Left ventricle myocardium superior (tissue), 1 donor: Measurements from ENCODE around the gene TIGD6. TPM values are rescaled to one million over a fixed set of nuclear protein-coding genes. Genes with fewer than 3 reads are reported as not detected.
A peak's percentile ranks its signal among the peaks of the same experiment; 100 is the strongest.

Experiments used
- ATAC-seq: fragments of 200-7000 bp; cut with Tn5 transposase; one replicate; pipeline ENCODE4 v1.9.1; 2020; ENCODE audit warnings: mild to moderate bottlenecking, moderate library complexity
- DNase-seq: peaks from one replicate; pipeline ENCODE4 v3.0.0-alpha.2; 2020
- intact Hi-C: fragments of 100-400 bp; cut with micrococcal nuclease; formaldehyde crosslinking; loops from one replicate; pipeline ENCODE4 v1.11.0; 2022
- total RNA-seq: library from RNA; stranded (reverse); fragmentation: NEBNext Ultra II Directional; extraction: Animal tissue kit (Norgen Biotek cat#: 25700); gene quantifications from one replicate; pipeline ENCODE4 v1.2.1, GENCODE V29; 2021
- donor health status: DM: no; HTN: yes; CAD: no; lungs with severe emphysema.

TIGD6 gene
- total RNA-seq, 1 donor from 2014 or later = 1.9 TPM

DNA sequence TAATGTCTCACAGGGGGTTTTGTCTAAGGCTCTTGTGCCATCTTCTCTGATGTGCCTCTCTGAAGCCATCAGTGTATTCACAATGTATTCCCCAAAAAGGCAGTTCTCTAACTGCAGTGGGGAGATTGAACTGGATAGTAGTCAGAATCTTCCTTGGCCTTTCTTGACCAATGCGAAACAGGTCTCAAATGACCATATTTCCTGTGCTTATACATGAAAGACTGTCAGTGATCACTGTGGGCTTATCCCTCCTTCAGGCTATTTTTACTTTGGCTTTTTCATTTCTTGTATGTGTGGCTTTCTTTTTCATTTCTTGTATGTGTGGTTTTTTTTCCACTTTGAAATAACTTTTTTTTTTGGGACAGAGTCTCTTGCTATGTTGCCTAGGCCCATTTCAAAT is 19.8 kb upstream of the TIGD6 start:
- intact Hi-C loops = no loop called here
- no peak for DNase-seq
- no peak for ATAC-seq

DNA sequence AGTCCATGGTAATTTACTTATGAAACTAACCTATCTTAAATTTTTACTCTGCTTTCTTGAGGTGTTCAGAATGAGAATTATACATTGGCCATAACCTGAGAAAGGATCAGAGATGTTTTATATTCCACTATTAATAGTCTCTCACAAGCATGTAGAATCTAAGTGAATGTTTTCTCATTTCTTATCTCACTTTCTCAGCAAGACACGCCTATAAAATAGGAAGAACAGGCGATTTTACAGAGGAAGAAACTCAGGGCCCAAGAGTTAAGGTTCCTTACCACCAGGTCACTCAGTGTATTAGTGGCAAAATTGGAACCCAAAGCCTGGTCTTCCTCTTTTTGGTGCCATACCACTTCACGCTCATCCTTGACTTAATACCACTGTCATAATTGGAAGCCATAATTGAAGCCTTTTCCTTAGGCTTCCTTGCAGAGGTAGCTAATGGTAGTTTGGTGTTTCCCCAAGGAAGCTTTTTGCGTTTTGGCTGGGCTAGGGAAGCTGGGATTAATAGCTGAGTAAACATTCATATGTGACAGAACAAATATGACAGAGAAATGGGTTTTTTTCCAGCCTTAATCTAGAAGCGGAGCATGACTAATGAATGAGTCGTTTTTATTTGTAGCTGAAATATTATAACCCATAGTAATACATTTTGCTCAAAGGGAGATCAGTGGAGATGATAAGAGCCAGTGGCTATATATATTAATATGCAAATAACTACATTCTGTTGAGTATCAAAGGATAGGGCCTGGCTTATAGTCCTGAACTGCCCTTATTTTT is 17.0 kb upstream of the TIGD6 start:
- no peak for ATAC-seq
- DNase-seq = no peak
- intact Hi-C loops = no loop called here

DNA sequence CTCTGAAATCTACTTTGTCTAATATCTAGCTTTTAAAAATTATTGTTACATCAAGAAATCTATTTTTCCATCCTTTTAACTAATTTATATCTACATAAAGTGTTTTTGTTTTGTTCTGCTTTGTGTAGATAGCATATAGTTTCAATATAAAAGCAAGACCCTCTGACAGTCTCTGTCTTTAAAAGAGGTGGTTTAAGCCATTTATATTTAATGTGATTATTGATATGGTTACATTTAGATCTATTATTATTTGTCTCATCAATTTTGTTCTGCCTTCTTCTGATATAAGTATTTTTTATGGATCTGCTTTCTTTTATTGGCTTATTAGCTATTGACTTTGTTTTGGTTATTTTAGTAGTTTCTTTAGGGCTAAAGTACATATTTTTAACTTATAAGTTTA is 16.1 kb upstream of the TIGD6 start:
- DNase-seq (no peak), ATAC-seq (no peak)
- intact Hi-C loops = no loop called here

DNA sequence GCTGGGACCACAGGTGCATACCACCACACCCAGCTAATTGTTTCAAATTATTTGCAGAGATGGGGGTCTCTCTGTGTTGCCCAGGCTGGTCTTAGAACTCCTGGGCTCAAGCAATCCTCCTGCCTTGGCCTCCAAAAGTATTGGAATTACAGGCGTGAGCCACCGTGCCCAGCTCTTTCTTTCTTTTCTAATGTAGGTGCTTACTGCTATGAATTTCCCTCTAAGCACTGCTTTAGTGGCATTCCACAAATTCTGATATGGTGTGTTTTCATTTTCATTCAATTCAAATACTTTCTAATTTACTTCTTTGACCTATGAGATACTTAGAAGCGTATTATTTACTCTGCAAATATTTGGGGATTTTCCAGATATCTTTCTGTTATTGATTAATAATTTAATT is 15.0 kb upstream of the TIGD6 start:
- intact Hi-C loops = no loop called here
- no peak for ATAC-seq
- no peak for DNase-seq

DNA sequence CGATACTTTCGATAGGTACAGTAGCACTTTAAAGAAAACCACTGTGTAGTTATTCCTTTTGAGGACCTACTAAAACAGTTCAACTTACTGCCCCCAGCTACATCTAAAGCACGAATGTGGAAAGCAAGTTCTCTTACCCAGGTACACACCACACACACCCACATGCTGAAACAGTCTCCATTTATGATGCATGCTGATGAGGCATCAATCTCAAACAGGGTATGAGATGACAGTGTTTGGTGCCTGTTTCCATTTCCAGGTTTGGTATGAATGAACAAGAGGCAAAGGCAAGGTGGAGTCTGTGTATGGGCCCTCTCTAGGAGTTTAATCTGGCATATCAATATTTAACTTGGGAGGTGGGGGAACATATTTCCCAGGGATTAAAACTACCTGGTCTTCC is 14.0 kb upstream of the TIGD6 start:
- intact Hi-C loops = no loop called here
- ATAC-seq (no peak), DNase-seq (no peak)

DNA sequence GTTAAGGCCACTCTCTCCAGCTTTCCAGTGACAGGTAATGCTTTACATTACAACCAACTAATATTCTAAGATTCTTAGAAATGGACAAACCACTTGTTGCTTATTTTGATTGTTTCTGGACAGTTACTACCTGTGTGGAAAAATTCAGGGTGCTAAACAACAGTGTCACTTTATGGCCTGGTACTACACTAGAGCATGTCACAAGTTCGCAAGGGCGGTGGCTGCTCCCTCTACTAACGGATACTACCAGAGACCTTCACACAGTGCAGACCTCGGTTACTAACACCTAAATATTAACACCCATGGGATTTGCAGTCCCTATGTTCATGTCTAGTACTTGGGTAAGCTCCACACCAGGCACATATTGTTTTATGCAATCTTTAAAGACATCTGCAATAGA is 13.5 kb upstream of the TIGD6 start:
- ATAC-seq (no peak), DNase-seq (no peak)
- intact Hi-C loops = no loop called here

DNA sequence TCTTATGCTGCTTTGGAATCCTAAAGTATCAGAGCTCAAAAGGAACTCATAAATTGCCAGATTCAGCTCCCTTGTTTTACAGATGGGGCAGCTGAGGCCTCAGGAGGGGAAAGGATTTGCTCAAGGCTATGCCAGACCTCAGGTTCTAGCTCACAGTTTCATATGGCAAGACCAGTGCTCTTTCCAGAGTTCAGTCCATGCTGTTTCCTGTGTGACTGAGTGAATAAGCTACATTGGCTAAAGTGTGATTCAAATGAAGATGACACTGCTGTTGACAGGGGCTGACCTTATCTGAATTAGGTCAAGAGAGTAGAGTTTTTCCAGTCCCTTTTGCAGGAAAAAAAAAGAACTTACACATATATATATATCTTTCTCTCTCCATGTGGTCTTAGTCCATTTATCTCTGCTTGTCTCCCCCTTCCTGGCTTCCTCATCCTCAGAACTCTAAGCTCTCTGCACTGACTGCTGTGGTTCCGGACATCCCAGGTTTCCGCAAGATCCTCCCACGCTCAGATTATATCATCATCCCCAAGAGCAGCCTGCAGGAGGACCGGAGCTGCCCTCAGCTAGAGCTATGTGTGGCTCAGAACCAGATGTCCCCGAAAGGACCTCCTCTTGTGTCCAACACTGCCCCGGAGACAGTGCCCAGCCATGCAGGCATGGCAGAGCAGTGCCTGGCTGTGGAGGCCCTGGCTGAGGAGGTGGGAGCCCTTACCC is 9.4 kb upstream of the TIGD6 start:
- intact Hi-C loops = no loop called here
- ATAC-seq = peak; percentile 84
- no peak for DNase-seq

DNA sequence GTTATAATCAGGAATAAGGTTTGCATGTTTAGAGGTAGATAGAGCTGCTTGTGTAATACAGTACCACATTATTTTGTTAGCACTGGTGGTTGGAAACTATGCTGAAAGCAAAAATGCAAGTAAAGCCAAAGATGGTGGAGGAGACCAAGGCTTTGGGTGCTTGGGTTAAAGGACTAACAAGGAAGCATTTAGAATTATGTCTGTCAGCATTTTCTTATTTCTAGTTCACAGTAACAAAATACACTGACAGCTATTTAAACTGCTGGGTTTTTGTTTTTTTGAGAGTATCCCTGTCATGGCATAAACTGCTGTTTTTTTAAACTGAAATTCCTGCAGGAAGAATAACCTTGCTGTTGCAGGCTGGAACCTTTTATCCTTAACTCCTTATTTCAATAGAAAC is 6.6 kb upstream of the TIGD6 start:
- intact Hi-C loops = no loop called here

DNA sequence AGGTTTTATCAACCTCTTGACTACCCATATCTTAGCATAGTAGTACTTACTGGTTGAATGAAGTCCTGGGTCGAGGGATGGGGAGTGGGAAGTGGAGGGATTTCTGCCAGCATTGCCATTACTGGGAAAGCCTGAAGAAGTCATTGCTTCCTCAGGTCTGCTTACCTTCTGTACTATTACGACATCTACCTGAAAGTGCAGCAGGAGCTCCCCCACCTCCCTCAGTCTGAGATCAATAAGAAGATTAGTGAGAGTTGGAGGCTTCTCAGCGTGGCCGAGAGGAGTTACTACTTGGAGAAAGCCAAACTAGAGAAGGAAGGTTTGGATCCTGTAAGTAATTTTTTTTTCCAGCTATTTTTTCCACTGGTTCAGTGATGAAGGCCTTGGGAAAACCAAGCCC is 5.9 kb upstream of the TIGD6 start:
- intact Hi-C loops = no loop called here
- ATAC-seq (no peak), DNase-seq (no peak)

More for the DNA sequence above, 6.6 kb upstream of the TIGD6 start:
- ATAC-seq (no peak), DNase-seq (no peak)

DNA sequence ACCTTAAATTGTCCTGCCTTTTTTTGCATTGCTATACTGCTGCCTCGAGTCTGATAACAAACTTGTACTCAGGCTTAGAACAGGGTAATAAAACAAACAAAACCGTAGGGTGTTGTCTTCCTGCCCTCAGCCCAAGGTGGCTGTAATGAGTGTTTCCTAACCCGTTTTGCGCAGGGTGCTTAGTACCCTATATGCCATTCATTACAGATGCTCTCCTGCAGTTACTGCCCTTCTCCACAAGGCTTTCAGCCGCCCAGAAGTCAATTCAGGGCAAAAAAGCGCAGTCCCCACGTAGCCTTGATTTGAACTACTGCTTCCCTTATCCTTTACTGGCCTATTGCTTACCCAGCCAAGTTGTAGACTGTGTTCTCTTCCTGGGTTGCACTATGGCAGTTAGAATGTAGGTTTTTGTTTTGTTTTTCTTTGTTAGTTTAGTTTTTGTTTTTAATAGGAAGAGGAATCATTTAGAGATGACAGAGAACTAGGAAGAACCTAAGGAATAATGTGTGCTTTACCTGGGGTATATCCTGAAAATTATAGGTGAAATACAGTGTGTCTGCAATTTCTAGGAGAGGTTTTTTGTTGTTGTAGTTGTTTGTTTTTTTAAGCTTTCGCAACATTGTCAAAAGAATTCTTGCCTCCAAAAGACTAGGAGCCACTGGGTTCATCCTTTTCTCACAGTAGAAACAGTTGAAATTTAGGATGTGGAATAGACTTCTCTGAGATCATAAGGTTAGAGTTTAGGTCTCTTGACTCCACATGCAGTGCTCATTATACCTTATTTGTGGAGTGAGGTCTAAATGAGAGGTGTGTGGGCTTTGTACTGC is 1.4 kb upstream of the TIGD6 start:
- intact Hi-C loops = no loop called here
- no peak for DNase-seq
- peak; percentile 52 for ATAC-seq

DNA sequence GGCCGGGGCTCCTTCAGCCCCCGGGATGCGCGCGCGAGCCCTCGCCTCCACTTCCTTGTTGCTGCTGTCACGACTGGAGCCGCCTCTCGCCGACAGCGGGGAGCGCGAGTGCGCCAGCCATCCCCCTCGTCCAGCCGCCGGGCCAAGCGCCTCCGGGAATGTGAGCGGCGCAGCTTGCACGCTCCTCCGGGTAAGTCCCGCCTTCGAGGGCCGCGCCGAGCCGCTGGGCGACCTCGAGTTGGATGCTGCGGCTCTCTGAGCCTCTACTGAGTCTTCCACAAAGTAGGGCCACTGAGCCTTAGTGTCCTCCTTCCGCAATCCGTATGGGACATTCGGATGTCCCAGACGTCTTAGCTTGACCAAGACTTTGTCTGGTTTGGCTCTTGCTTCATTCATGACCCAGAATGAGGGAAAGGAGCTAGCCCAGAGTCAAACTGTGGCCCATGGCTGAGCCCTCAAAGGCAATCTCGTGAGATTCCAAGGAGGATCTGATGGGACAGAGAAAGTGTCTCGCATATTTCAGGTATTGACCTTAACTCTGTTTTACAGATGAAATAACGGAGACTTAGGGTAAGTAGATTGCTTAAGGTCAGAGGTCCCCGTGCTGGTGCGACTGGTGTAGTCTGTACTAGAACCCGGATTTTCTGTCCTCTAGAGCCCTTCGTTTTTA is 671 bp upstream of the TIGD6 start:
- peak; percentile 51 for ATAC-seq
- DNase-seq = peak; percentile 64
- intact Hi-C loops = no loop called here

DNA sequence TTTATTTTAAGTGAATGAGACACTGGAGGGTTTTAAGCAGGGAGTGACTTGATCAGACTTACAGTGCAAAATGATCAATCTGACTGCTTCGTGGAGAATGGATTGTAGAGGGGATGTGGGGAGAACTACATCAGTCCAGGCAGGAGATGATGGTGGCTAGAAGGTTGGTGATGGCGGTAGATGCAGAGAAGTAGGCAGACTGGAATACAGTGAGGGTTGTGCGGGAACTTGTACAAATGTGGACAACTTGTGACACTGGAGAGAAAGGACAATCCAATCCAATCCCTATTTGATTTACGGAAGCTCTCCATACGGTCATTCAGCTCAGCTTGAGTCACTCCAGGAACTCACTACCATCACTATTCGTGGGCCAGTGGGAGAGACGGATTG is 593 bp downstream of the TIGD6 start:
- ATAC-seq = no peak
- intact Hi-C loops = no loop called here
- DNase-seq = no peak

DNA sequence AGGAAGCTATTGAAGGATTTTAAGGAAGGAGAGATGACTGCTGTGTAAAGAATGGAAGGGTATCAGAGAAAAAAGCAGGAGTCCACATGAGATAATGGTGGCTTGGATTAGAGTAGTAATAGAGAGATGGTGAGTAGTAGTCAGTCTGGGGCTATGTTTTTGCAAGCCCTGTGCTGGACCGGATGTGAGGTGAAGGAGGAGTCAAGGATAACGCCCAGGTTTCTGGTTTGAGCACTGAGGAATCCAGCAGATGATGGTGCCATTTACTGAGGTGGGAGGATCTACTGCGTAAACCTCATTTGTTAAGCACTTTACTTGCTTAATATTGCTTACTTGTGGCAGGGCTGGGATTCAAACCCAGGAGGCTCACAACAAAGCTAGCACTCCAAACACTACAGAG is 1.1 kb downstream of the TIGD6 start:
- ATAC-seq (no peak), DNase-seq (no peak)
- intact Hi-C loops = no loop called here

DNA sequence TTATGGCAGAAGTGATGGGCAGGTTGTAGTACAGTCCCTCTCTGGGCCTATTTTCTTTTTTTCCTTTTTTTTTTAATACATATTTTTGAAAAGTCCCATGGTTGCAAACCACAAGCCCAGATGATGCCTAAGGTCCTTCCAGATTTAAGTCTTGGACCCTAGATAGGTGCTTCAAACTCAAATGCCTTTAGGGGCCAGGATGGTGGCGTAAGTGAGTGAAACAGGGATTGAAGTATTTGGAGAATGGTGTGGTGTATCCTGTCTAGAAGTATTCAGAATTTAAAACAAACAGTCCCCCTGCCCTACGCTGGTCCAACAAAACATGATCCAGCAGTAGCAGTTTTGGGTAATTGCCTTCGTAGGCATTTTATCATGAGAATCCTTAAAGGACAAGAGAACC is 2.2 kb downstream of the TIGD6 start:
- intact Hi-C loops = no loop called here

DNA sequence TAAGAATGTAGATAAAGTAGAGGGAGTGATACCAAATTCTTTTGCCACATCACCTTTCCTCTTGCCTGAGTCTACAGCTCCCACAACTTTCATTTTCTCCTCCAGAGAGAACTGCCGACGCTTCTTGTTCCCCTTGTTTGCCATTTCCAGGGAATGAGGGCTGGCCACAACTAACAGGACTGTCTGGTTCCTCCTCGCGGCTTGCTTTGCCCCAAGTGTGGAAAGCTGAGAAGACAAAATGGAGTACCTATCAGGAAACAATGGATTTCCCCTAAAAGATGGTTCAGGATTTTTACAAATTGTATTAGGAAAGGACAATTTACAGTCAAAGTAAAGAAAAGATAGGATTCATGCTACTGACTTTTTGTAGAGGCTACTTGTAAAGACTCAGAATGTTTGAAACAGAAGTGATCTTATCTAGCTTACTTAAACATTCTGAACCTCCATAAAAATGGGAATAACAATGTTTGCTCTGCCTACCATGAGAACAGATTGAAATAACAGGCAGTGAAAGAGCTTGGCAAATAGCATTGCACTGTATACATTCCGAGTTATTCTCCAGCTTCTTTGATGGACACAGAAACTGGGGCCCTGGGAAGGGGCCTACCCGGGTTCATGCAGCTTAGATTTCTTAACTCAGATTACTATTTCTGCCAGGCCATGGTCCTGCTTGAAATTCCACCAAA is 4.1 kb downstream of the TIGD6 start:
- DNase-seq (no peak), ATAC-seq (no peak)
- intact Hi-C loops = no loop called here

More for the DNA sequence above, 2.2 kb downstream of the TIGD6 start:
- ATAC-seq (no peak), DNase-seq (no peak)

DNA sequence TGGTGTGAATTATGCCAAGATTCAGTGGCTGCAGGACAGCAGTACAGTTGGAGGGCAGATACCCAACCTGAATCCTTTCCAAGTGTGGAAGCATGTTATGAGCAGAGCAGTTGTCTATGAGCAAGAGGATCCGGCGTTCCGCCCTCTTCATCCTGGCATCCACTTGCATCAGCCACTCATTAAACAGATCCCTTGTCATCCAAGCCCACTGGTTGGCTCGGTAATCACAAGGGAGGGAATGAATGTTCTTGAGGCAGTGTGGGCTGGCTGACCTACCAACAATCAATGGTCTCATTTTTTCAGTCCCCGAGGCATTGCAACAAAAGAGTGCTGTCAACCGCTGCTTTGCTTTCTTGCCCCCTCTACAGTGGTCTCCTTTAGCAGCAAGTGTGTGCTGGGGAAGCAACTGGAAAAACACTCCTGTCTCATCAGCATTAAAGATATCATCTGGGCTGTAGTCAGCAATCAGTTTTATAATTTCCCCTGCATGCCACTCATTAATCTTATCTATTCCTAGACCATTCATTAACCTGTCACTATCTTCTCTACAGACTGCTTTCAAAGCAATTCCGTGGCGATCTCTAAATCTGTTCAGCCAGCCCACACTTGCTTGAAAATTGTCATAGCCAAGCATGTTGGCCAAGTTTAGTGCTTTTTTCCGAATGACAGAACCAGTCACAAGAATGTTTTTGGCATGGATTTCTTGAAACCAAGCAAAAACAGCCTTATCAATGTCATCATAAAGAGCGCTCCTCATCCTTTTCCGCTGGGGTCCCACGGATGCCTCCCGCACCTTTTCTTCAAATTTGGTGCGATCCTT is 4.9 kb downstream of the TIGD6 start:
- DNase-seq (no peak), ATAC-seq (no peak)
- intact Hi-C loops = no loop called here

DNA sequence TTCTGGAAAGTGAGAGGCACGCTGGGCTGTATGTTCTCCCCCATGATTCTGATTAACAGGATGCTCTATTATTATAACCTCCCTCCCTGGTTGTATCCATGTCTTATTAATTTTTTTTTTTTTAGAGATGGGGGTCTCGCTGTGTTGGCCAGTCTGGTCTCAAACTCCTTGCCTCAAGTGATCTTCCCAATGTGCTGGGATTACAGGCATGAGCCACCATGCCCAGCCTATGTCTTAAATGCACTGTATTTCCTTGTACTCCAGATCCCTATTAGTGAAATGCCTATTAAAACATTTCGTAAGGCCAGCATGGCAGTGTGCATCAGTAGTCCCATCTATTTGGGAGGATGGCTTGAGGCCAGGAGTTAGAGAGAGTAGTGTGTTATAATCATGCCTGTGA is 7.0 kb downstream of the TIGD6 start:
- DNase-seq (no peak), ATAC-seq (no peak)
- intact Hi-C loops = loop anchor here (2.0 kb wide), 1 partner anchor 357 kb away; no protein-coding TSS in a partner anchor
